IMR-90 (cell line): ENCODE measurements around the gene HDAC5.

Experiments used
- CEBPB ChIP-seq: IDR thresholded peaks from 2 replicates; pipeline ENCODE4 v1.6.1; 2012; ENCODE audit warnings: low read depth, low read length, improper control_type of control experiment
- CTCF ChIP-seq: conservative IDR thresholded peaks from 2 replicates; pipeline ENCODE4 v1.5.1; 2012; ENCODE audit warnings: mild to moderate bottlenecking, low read depth, low read length, improper control_type of control experiment
- FOS ChIP-seq: fragments of 150-350 bp; IDR thresholded peaks from 2 replicates; pipeline ENCODE4 v1.6.1; 2016; ENCODE audit warnings: low read depth, low read length
- POLR2A ChIP-seq: IDR thresholded peaks from 2 replicates; pipeline ENCODE4 v1.6.1; 2012; ENCODE audit warnings: mild to moderate bottlenecking, low read depth, low read length

DNA sequence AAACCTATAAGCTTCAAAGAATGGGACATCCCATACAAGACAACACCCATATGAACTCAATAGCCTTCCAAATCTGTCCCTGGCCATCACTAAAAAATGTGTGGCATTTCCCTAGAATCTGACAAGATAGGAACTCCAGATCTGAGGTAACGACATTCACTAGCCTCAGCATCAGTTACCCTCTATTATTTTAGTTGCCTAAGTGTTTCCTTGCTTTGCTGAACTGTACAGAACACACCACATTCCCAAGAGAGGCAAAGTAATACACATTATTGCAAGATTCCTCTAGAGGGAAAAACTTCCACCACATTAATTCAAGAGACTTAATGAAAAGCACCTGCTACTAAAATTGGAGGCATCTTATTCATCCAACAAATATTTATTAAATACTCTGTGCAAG lies 62.0 kb downstream of the HDAC5 start:
- TF ChIP-seq POLR2A, result no peak
- no peak for TF ChIP-seq CTCF
- no peak for TF ChIP-seq FOS
- no peak for TF ChIP-seq CEBPB
